ENCODE data around the gene TJP1.
"Not testable (repeated sequence)": the region's sequence is repeated elsewhere in the genome, so short reads cannot be mapped to it uniquely, and the experiment has no call there.

The TJP1 gene

GRCh38 chr15:29664406-29664805 is 157.9 kb downstream of the TJP1 start:
- Histone ChIP-seq H4K8ac (ENCODE audit: low read depth, low read length) (no peak overlapping the region), H4K91ac (ENCODE audit: low read depth, low read length) (no peak overlapping the region), H3K4me2 (ENCODE audit: low read length) (no peak overlapping the region), H3K36me3 (ENCODE audit: control insufficient read depth in 1 of 2, insufficient read depth in 2 of 2, low read length in 2 of 2) (no peaks in the 10 kb centered on the region), H2BK12ac (ENCODE audit: low read length) (no peak overlapping the region), H3K27ac (ENCODE audit: low read depth, low read length) (no peak overlapping the region), H3K4ac (ENCODE audit: low read depth, low read length) (no peak overlapping the region), H3K4me3 (ENCODE audit: low read depth, low read length) (no peak overlapping the region), H4K12ac (ENCODE audit: low read depth, low read length) (no peak overlapping the region), H3K23ac (ENCODE audit: low read length) (no peak overlapping the region), H3K79me2 (ENCODE audit: control insufficient read depth, insufficient read depth, low read length, poor library complexity) (no peaks in the 10 kb centered on the region), H3K4me1 (ENCODE audit: control insufficient read depth in 1 of 2, insufficient read depth in 2 of 2, low read length in 2 of 2) (no peaks in the 10 kb centered on the region), H2AFZ (ENCODE audit: insufficient read depth, low read length, poor library complexity) (no peak overlapping the region), H2BK5ac (ENCODE audit: low read depth, low read length, poor library complexity) (no peak overlapping the region), H3K9me3 (ENCODE audit: insufficient read depth, low read depth, low read length) (no peaks in the 10 kb centered on the region), H3K14ac (ENCODE audit: low read length) (no peak overlapping the region), H3K79me1 (ENCODE audit: low read length) (no peaks in the 10 kb centered on the region), H3K18ac (ENCODE audit: low read length) (no peak overlapping the region), H3K9ac (ENCODE audit: low read length) (no peak overlapping the region), H2AK5ac (ENCODE audit: low read length) (no peak overlapping the region), H2BK120ac (ENCODE audit: insufficient read depth, low read length, poor library complexity) (no peak overlapping the region), H3K27me3 (ENCODE audit: insufficient read depth, low read length) (no peaks in the 10 kb centered on the region)
- no peak for DNase-seq
- no CpG with 5 or more reads among the region's 13 CpGs for WGBS (ENCODE audit: extremely low coverage, insufficient coverage, insufficient read length)

- H3K36me3 ChIP-seq (ENCODE audit: control insufficient read depth in 1 of 2, insufficient read depth in 2 of 2, low read length in 2 of 2); H3K27me3 ChIP-seq (ENCODE audit: insufficient read depth, low read length); H3K23ac ChIP-seq (ENCODE audit: low read length); H2AFZ ChIP-seq (ENCODE audit: insufficient read depth, low read length, poor library complexity); H3K9ac ChIP-seq (ENCODE audit: low read length); H3K4me1 ChIP-seq (ENCODE audit: control insufficient read depth in 1 of 2, insufficient read depth in 2 of 2, low read length in 2 of 2); H3K4ac ChIP-seq (ENCODE audit: low read depth, low read length); H4K12ac ChIP-seq (ENCODE audit: low read depth, low read length); H3K14ac ChIP-seq (ENCODE audit: low read length); H2BK12ac ChIP-seq (ENCODE audit: low read length); H4K91ac ChIP-seq (ENCODE audit: low read depth, low read length); H3K9me3 ChIP-seq (ENCODE audit: insufficient read depth, low read depth, low read length); H3K79me2 ChIP-seq (ENCODE audit: control insufficient read depth, insufficient read depth, low read length, poor library complexity); H2BK5ac ChIP-seq (ENCODE audit: low read depth, low read length, poor library complexity); H3K4me3 ChIP-seq (ENCODE audit: low read depth, low read length); H4K8ac ChIP-seq (ENCODE audit: low read depth, low read length); H3K27ac ChIP-seq (ENCODE audit: low read depth, low read length); H3K79me1 ChIP-seq (ENCODE audit: low read length); H3K4me2 ChIP-seq (ENCODE audit: low read length); H2AK5ac ChIP-seq (ENCODE audit: low read length); H3K18ac ChIP-seq (ENCODE audit: low read length); H2BK120ac ChIP-seq (ENCODE audit: insufficient read depth, low read length, poor library complexity): not testable (repeated sequence)
- DNase-seq = peak in 1 of 2 donors; percentile 16
- WGBS (ENCODE audit: extremely low coverage, insufficient coverage, insufficient read length) = no CpG with 5 or more reads among the region's 6 CpGs
Observed at GRCh38 chr15:29657476-29657817, 164.8 kb downstream of the TJP1 start.

- Histone ChIP-seq H4K12ac (ENCODE audit: low read depth, low read length) (no peak overlapping the region), H4K91ac (ENCODE audit: low read depth, low read length) (no peak overlapping the region), H3K9me3 (ENCODE audit: insufficient read depth, low read depth, low read length) (peaks cover 2% of the 10 kb centered on the region), H3K4me3 (ENCODE audit: low read depth, low read length) (no peak overlapping the region), H2BK120ac (ENCODE audit: insufficient read depth, low read length, poor library complexity) (no peak overlapping the region), H4K8ac (ENCODE audit: low read depth, low read length) (no peak overlapping the region), H3K79me2 (ENCODE audit: control insufficient read depth, insufficient read depth, low read length, poor library complexity) (no peaks in the 10 kb centered on the region), H2AK5ac (ENCODE audit: low read length) (no peak overlapping the region), H2AFZ (ENCODE audit: insufficient read depth, low read length, poor library complexity) (peak overlapping the region; percentile 19), H3K4ac (ENCODE audit: low read depth, low read length) (no peak overlapping the region), H2BK5ac (ENCODE audit: low read depth, low read length, poor library complexity) (no peak overlapping the region), H3K79me1 (ENCODE audit: low read length) (no peaks in the 10 kb centered on the region), H3K27ac (ENCODE audit: low read depth, low read length) (no peak overlapping the region), H3K23ac (ENCODE audit: low read length) (no peak overlapping the region), H3K36me3 (ENCODE audit: control insufficient read depth in 1 of 2, insufficient read depth in 2 of 2, low read length in 2 of 2) (no peaks in the 10 kb centered on the region), H3K27me3 (ENCODE audit: insufficient read depth, low read length) (no peaks in the 10 kb centered on the region), H3K9ac (ENCODE audit: low read length) (no peak overlapping the region), H3K4me2 (ENCODE audit: low read length) (peak overlapping the region; percentile 26), H3K14ac (ENCODE audit: low read length) (no peak overlapping the region), H3K4me1 (ENCODE audit: control insufficient read depth in 1 of 2, insufficient read depth in 2 of 2, low read length in 2 of 2) (no peaks in the 10 kb centered on the region), H2BK12ac (ENCODE audit: low read length) (no peak overlapping the region), H3K18ac (ENCODE audit: low read length) (no peak overlapping the region)
- WGBS (ENCODE audit: extremely low coverage, insufficient coverage, insufficient read length) = no CpG with 5 or more reads among the region's 33 CpGs
- DNase-seq = peak; percentile 68 to 79
Observed at GRCh38 chr15:29656636-29657475, 165.4 kb downstream of the TJP1 start.

DNA sequence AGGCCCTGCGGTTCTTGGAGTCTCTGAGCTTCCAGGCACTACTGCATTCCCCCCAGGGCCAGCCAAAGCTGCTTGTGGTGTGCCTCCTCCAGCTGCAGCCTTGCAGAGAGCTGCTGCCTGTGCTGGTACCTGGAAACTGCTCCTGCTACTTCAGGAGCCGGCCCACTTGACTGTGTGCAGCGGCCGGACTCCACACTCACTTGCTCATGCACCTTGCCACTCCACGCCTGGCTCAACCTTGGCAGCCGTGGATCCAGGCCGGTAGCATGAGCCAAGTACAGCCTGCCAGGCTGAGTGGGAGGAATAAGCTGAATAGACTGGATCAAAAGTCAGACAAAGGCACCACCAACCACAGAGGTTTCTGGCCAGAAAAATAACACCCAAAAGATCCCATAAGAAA is 169.7 kb downstream of the TJP1 start:
- Histone ChIP-seq H3K9ac (ENCODE audit: low read length) (no peak overlapping the region), H3K9me3 (ENCODE audit: insufficient read depth, low read depth, low read length) (peaks cover 3% of the 10 kb centered on the region), H3K27me3 (ENCODE audit: insufficient read depth, low read length) (no peaks in the 10 kb centered on the region), H3K23ac (ENCODE audit: low read length) (no peak overlapping the region), H2AK5ac (ENCODE audit: low read length) (no peak overlapping the region), H2BK12ac (ENCODE audit: low read length) (no peak overlapping the region), H3K14ac (ENCODE audit: low read length) (no peak overlapping the region), H3K27ac (ENCODE audit: low read depth, low read length) (no peak overlapping the region), H4K8ac (ENCODE audit: low read depth, low read length) (no peak overlapping the region), H2AFZ (ENCODE audit: insufficient read depth, low read length, poor library complexity) (no peak overlapping the region), H3K79me1 (ENCODE audit: low read length) (no peaks in the 10 kb centered on the region), H3K36me3 (ENCODE audit: control insufficient read depth in 1 of 2, insufficient read depth in 2 of 2, low read length in 2 of 2) (no peaks in the 10 kb centered on the region), H2BK120ac (ENCODE audit: insufficient read depth, low read length, poor library complexity) (no peak overlapping the region), H3K79me2 (ENCODE audit: control insufficient read depth, insufficient read depth, low read length, poor library complexity) (no peaks in the 10 kb centered on the region), H3K4me2 (ENCODE audit: low read length) (no peak overlapping the region), H3K18ac (ENCODE audit: low read length) (no peak overlapping the region), H4K91ac (ENCODE audit: low read depth, low read length) (no peak overlapping the region), H4K12ac (ENCODE audit: low read depth, low read length) (no peak overlapping the region), H3K4me1 (ENCODE audit: control insufficient read depth in 1 of 2, insufficient read depth in 2 of 2, low read length in 2 of 2) (no peaks in the 10 kb centered on the region), H2BK5ac (ENCODE audit: low read depth, low read length, poor library complexity) (no peak overlapping the region), H3K4ac (ENCODE audit: low read depth, low read length) (no peak overlapping the region), H3K4me3 (ENCODE audit: low read depth, low read length) (no peak overlapping the region)
- DNase-seq = no peak
- WGBS (ENCODE audit: extremely low coverage, insufficient coverage, insufficient read length) = no CpG with 5 or more reads among the region's 7 CpGs

Data from trophoblast cell (in vitro differentiated cells and primary cell).